GM19467 (cell line): ENCODE measurements around the gene NFYA.
"Not testable (repeated sequence)": the region's sequence is repeated elsewhere in the genome, so short reads cannot be mapped to it uniquely, and the experiment has no call there.

Experiments
- ATAC-seq: cut with Tn5 transposase; IDR thresholded peaks from one replicate; pipeline ENCODE4 v1.9.1; 2021; ENCODE audit warnings: mild to moderate bottlenecking, moderate library complexity; ENCODE audit not compliant: unreplicated experiment

NFYA gene

DNA sequence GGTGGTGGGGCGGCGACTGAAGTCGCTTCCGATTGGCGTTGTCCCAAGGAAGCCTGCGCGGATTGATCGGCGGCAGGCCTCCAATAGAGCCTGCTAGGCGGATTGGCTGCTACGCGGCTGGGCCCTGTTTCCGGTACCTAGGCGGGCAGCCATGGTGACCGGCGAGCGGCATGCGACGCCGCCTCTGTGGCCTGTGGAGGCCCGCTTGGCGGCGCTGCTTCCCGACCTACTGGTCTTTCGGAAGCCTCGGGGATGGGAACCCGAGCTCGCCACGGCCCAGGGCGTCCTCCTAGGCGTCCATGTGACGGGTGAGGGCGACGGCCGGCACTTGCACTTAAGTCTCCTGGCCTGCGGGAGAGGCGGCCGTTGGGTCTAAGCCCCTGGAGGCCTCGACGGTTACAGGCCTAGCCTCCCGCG lies 28.1 kb downstream of the NFYA start:
- ATAC-seq: no peak

- ATAC-seq: no peak
Observed at GRCh38 chr6:41103847-41104246, 31.1 kb downstream of the NFYA start.

DNA sequence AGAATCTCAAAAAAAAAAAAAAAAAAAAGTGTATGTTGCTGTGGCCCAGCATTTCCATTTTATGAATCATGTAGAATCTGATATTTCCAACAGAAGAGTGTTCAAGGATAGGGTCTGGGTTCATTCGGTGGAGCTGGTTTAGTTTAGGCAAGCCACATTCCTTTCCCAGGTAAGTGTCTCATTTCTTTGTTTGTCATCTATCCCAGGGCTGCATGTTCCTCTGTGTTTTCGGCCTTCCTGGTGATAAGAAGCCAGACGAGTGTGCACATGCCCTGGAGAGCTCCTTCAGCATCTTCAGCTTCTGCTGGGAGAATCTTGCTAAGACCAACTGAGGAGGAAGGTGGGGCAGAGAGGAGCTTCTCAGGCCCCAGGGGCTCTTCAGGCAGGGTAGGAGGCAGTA lies 38.2 kb downstream of the NFYA start:
- ATAC-seq: no peak

GRCh38 chr6:41115027-41115426 lies 42.3 kb downstream of the NFYA start:
- ATAC-seq: not testable (repeated sequence)

DNA sequence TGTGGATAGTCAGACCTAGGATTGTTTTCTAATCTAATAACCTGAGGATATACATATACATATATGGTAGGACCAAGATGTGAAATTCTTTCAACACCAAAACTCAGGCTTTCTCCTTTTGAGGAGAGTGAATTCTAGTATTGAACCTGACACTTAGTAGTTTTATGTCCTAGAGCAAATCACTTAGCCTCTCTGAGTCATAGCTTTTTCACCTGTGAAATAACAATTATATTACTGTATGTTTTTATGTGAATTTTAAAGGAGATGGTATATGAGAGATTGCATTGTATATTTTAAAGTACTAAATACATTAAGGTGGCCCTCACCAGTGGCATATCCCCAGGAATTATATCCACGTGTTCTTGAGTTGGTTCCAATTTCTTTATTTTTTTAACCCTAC lies 46.7 kb downstream of the NFYA start:
- no peak for ATAC-seq

DNA sequence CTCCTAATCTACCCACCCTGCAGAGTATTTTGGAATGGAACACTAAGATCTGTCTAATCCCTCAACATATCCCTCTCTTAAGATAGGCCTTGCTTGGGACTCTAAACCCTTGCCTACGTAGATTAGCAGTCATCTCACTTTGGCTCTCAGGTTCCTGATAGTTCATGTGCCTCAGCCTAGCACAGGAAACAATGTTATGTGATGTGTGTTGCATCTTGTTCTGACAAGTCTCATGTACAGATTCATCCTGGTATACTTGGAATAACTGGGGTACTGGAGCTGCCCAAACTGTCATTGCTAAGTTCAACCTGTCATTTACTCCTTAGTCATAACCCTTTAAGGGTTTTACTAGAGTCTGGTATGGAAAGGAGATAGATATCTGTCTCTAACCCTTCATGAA lies 47.3 kb downstream of the NFYA start:
- ATAC-seq: no peak

DNA sequence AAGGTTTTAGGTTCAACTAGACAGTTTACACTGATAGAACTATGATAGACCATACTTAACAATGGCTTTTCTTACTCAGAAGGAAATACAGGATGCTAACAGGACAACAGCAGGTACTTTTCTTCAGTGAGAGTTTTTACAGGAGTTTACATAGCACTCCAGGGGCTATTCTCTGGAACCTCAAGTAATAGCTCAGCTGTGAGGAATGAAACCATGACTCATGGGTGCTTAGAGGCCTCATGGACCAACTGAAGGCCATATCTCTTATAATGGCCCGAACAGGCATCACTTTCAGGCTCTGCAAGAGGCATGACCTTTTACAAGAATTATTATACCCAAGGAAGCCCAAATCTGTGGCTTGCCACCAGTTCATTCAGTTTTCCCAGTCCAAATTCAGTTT lies 49.6 kb downstream of the NFYA start:
- ATAC-seq: no peak

DNA sequence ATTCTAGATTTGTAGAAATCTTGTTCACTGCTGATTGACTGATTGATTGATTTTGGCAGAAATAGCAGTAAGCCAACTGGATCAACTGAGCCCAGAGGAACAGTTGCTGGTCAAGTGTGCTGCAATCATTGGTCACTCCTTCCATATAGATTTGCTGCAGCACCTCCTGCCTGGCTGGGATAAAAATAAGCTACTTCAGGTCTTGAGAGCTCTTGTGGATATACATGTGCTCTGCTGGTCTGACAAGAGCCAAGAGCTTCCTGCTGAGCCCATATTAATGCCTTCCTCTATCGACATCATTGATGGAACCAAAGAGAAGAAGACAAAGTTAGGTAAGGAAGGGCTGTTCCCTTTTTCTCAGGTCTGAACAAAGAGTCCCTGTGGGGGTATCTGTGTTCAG lies 50.1 kb downstream of the NFYA start:
- no peak for ATAC-seq

GRCh38 chr6:41125282-41125681 lies 52.5 kb downstream of the NFYA start:
- ATAC-seq: no peak

DNA sequence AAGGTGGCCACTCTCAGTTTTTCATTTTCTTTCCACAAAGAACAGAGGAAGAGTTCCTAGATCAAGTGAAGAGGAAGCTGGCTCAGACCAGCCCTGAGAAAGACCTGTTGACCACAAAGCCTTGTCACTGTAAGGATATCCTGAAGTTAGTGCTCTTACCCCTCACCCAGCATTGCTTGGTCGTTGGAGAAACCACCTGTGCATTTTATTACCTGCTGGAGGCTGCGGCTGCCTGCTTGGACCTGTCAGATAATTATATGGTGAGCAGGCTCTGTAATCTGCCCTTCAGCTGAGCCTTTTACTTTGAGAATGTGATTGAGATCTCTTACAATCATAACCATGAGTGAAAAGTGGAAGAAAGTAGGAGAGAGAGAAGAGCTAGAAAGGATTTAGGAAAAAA lies 59.5 kb downstream of the NFYA start:
- ATAC-seq: no peak

DNA sequence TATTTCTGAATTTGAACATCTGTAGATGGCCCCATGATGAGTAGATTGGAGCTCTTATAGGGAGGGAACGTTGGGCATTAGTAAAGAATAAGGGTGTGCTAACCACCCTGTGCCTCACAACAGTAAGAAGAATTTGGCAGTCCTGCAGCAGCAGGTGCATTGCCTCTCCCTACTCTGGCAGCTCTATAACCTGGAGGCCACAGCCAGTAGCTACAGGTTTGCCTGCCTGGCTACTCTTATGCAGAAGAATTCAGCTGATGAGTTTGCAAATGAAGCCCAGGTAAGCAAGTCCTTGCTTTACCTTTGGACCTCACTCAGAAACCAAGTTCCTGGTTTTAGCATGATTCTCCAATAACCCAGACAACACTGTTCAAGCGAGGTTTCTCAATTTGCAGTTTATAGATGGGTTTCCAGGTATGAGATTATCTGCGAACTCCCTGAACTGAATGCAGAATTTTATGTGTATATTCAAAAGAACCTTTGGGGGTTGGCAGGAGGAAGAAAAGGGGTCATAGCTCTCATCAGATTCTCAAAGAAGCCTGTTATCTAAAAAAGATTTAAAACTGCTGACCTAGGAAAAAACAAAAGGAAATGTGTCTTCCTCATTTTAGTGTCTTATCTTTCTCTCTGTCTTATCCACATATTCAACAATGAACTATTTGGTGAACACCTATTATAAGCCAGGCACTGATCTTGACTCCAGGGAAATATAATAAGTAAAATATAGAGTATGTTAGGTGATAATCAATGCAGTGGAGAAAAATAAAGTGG lies 62.5 kb downstream of the NFYA start:
- ATAC-seq: no peak

- no peak for ATAC-seq
Observed at GRCh38 chr6:41136911-41137310, 64.1 kb downstream of the NFYA start.

DNA sequence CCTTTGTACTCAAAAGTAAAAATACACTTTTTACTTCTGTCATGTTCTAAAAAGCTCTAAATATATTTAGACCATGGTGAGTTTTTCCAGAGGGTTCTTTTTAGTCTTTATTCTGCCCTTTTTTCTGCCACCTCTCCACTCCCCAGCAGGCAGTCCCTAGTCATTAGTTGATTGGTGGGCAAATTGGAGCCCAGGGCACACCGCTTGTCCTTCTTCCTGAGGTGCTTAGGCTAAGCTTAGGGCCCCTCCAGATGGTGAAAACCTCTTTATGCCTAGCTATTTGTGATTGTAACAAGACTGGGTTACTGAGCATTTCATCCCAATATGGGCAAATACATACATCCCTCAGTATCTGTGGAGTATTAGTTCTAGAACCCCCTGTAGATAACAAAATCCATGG lies 75.1 kb downstream of the NFYA start:
- no peak for ATAC-seq
